Measurements from ENCODE around the gene GCA. TPM values are rescaled to one million over a fixed set of nuclear protein-coding genes. Genes with fewer than 3 reads are reported as not detected.
A peak's percentile ranks its signal among the peaks of the same experiment; 100 is the strongest.

The GCA gene
- polyA plus RNA-seq, 1 experiment: 5.2 TPM

DNA sequence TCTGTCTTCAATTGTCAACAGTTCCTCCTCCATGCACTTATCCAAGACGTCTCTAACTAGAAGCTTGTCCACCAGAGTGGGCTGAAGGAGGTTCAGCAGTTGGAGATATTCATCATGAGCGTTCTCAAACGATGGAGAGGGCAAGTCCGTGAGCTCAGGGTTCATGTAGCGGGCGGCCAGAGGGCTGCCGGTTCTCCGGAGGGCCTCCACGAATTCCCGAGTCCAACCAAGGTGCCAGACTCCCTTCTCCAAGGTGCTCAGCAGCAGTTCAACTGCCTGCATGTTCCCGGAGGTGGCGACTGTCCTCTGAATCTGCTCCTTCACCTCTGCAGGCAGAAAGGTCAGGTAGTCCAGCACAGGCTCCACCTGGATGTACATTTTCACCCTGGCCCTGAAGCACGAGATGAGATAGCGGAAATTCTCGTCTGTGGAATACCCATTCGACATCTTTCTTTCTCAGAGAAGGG lies 26.0 kb upstream of the GCA start:
- CTCF ChIA-PET: interaction anchor here (0.6 to 1.4 kb wide), 4 partner anchors 11 to 176 kb away, joined by 3 to 4 read pairs (median 3); no protein-coding TSS in a partner anchor
- no peaks in the 10 kb centered on the region for H3K36me3 ChIP-seq (ENCODE audit: control insufficient read depth, insufficient read depth, low read length)
- H3K4me3 ChIP-seq (ENCODE audit: low read depth, low read length): peak overlapping the region; percentile 82
- TF ChIP-seq, protein P1, sequence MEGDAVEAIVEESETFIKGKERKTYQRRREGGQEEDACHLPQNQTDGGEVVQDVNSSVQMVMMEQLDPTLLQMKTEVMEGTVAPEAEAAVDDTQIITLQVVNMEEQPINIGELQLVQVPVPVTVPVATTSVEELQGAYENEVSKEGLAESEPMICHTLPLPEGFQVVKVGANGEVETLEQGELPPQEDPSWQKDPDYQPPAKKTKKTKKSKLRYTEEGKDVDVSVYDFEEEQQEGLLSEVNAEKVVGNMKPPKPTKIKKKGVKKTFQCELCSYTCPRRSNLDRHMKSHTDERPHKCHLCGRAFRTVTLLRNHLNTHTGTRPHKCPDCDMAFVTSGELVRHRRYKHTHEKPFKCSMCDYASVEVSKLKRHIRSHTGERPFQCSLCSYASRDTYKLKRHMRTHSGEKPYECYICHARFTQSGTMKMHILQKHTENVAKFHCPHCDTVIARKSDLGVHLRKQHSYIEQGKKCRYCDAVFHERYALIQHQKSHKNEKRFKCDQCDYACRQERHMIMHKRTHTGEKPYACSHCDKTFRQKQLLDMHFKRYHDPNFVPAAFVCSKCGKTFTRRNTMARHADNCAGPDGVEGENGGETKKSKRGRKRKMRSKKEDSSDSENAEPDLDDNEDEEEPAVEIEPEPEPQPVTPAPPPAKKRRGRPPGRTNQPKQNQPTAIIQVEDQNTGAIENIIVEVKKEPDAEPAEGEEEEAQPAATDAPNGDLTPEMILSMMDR (IDR thresholded peaks at IDR 0.05; ENCODE audit: insufficient read depth, low read depth, low read length): no peak
- POLR2A ChIA-PET: no interaction called here
- no peak for DNase-seq (ENCODE audit: low read depth)
- H3K27me3 ChIP-seq (ENCODE audit: control insufficient read depth, insufficient read depth, low read length): no peaks in the 10 kb centered on the region

DNA sequence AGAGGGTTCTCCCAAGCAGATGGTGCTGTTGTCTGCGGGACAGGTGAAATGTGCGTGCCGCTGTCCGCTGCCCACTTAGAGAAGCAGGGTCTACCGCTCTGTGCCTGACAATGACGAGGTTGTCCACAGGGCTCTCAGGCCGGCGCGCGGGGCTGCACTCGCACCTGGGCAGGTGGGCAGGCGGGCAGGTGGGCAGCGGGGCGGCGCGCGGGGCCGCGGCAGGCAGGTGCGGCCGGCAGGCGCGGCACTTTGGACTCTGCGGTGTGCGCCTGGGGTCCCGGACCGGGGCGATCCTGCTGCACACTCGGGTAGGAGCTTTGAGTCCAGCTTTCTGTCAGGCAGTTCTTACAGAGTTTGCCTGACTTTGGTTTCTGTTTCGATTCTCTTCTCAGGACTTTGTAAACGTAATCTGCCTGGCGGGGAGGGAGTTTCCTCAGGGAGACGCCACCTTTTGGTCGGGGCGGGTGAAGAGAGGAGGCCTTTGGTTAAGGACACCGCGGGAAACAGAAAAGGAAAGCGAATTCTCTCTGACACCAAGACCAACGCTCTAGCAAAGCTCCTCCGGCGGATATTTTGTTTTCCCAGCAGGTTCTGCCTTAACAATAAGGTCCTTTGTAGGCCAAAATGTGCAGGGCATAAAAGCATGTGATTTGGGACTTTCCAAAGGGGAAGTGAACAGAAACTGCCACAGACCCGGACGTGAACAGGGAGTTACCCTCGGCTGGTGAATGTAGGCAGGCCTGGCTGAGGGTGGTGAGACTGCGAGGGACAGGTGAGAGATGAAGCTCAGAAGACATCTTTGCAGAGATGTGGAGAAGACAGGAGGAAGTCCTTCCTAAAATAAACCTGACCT lies 25.4 kb upstream of the GCA start, which contains the start of gene IFIH1:
IFIH1 (minus strand) TSS at position 357 of the 853 bp plus-strand sequence. CDS start 377 bp downstream, outside the sequence.
- ChIA-PET POLR2A (no interaction called here), CTCF (interaction anchor here (0.6 to 1.7 kb wide), 6 partner anchors 9 to 634 kb away, joined by 3 to 6 read pairs (median 4); no protein-coding TSS in a partner anchor)
- H3K27me3 ChIP-seq (ENCODE audit: control insufficient read depth, insufficient read depth, low read length): no peaks in the 10 kb centered on the region
- H3K4me3 ChIP-seq (ENCODE audit: low read depth, low read length): peak within 1 kb of the TSS; percentile 82
- no peaks in the 10 kb centered on the region for H3K36me3 ChIP-seq (ENCODE audit: control insufficient read depth, insufficient read depth, low read length)
- TF ChIP-seq, protein P1 (IDR thresholded peaks at IDR 0.05; ENCODE audit: insufficient read depth, low read depth, low read length): peak; percentile 61
- DNase-seq (ENCODE audit: low read depth): peak; percentile 53

DNA sequence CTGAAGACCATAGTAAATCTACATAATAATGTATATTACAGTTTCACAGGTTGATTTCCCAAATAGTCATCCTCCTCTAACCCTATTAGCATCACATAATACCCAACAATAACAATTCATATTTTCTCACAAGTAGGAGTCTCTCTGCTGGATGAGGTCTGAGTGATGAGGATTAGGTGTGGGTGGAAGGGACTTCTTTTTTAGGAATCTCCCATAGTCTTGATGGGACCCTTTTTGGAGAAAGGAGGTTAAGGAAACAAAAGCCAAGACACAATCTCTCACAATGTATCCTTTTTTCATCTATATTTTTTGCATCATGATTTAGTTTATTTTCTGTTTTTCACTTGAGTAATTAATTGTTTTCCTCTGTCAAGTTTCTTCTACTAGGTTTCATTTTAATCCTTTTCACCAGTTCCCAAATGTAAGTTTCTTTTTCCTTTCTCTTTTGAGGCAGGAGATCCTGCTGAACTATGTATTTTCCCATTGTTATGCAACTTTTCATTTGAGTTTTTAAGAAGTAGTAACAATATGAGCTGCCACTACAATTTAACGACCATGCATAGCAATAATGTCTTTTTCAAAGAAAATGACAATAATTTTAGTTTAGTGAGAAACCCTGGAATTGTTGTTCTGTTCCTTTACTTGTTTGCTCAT lies 22.9 kb upstream of the GCA start:
- peaks cover 4% of the 10 kb centered on the region; the same call in 1 of the 2 replicates for H3K27me3 ChIP-seq (ENCODE audit: control insufficient read depth, insufficient read depth, low read length)
- DNase-seq (ENCODE audit: low read depth): no peak
- TF ChIP-seq, protein P1 (IDR thresholded peaks at IDR 0.05; ENCODE audit: insufficient read depth, low read depth, low read length): no peak
- ChIA-PET CTCF (interaction anchor here (0.8 kb wide), 1 partner anchor 13 kb away, joined by 3 read pairs; no protein-coding TSS in a partner anchor), POLR2A (no interaction called here)
- no peak overlapping the region for H3K4me3 ChIP-seq (ENCODE audit: low read depth, low read length)
- H3K36me3 ChIP-seq (ENCODE audit: control insufficient read depth, insufficient read depth, low read length): no peaks in the 10 kb centered on the region

DNA sequence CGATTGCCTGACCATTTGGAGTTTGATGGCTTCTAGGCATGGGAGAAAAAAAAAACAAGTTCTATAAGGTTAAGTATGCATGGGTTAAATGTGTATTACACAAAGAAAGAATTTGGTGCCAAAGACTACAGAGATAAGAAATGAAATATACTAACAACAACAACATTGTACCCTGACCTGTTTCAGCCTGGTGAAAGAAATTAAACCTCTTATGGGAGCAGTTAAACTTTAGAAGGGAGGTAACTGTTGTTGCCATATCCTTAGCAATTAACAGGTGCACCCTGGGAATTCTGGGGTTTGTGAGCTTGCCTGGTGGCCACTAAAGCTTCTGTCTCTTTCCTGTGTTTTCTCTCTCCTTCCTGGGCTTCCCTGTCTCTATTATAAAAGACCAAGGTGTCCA lies 19.0 kb upstream of the GCA start:
- H3K27me3 ChIP-seq (ENCODE audit: control insufficient read depth, insufficient read depth, low read length): peaks cover 4% of the 10 kb centered on the region; the same call in 1 of the 2 replicates
- CTCF ChIA-PET: interaction anchor here (0.5 kb wide), 1 partner anchor 32 kb away, joined by 3 read pairs; no protein-coding TSS in a partner anchor
- TF ChIP-seq, protein P1 (IDR thresholded peaks at IDR 0.05; ENCODE audit: insufficient read depth, low read depth, low read length): no peak
- H3K36me3 ChIP-seq (ENCODE audit: control insufficient read depth, insufficient read depth, low read length): no peaks in the 10 kb centered on the region
- H3K4me3 ChIP-seq (ENCODE audit: low read depth, low read length): no peak overlapping the region
- no peak for DNase-seq (ENCODE audit: low read depth)
- POLR2A ChIA-PET: no interaction called here
